ENCODE data around the gene TRAPPC13. TPM values are rescaled to one million over a fixed set of nuclear protein-coding genes. Genes with fewer than 3 reads are reported as not detected.

The TRAPPC13 gene
- total and polyA plus RNA-seq, 2 experiments from 2014 or later: 16.3 to 20.1 TPM

DNA sequence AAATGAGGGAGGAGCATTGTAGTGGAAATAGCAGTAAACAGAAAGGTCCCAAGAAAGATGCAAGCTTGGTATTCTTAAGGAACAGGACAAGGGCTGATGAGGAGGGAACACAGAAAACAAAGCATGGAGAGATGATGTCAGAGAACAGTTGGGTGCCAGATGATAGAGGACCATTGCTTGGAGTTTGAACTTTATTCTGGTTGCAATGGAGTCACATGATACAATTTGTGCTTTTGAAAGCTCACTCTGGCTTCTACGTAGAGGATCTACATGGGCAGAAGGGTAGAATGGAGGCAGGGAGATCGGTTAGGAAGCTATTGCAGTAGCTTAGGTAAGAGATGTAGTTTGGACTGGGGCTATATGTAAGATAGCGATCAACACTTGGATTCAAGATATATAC is 57.3 kb downstream of the TRAPPC13 start:
- Mint-ChIP-seq H3K4me3 (no peak overlapping the region), H3K27me3 (ENCODE audit: insufficient read depth, low read depth, poor library complexity) (no peaks in the 10 kb centered on the region), H3K4me1 (no peaks in the 10 kb centered on the region), H3K36me3 (ENCODE audit: low read depth) (peaks cover 21% of the 10 kb centered on the region), H3K27ac (no peak overlapping the region), H3K9me3 (no peaks in the 10 kb centered on the region)
- no peak for ATAC-seq
- TF ChIP-seq EZH2phosphoT487 (IDR thresholded peaks at IDR 0.05; ENCODE audit: unreplicated experiment) (no peak), EZH2 (IDR thresholded peaks at IDR 0.05; ENCODE audit: low read depth, unreplicated experiment) (no peak), CREB1 (CRISPR knock-in tag; IDR thresholded peaks at IDR 0.05; ENCODE audit: low read depth) (no peak), REST (IDR thresholded peaks at IDR 0.05; ENCODE audit: unreplicated experiment) (no peak), POLR2AphosphoS5 (IDR thresholded peaks at IDR 0.05; ENCODE audit: low read depth) (no peak), ZNF114 (CRISPR knock-in tag; IDR thresholded peaks at IDR 0.05) (no peak), ZNF331 (CRISPR knock-in tag; IDR thresholded peaks at IDR 0.05; ENCODE audit: low read depth) (no peak), NANOG (IDR thresholded peaks at IDR 0.05; ENCODE audit: borderline replicate concordance) (no peak), STAT1 (IDR thresholded peaks at IDR 0.05; ENCODE audit: unreplicated experiment) (no peak), JUNB (IDR thresholded peaks at IDR 0.05; ENCODE audit: unreplicated experiment) (no peak)
- TF ChIP-seq, protein P1, sequence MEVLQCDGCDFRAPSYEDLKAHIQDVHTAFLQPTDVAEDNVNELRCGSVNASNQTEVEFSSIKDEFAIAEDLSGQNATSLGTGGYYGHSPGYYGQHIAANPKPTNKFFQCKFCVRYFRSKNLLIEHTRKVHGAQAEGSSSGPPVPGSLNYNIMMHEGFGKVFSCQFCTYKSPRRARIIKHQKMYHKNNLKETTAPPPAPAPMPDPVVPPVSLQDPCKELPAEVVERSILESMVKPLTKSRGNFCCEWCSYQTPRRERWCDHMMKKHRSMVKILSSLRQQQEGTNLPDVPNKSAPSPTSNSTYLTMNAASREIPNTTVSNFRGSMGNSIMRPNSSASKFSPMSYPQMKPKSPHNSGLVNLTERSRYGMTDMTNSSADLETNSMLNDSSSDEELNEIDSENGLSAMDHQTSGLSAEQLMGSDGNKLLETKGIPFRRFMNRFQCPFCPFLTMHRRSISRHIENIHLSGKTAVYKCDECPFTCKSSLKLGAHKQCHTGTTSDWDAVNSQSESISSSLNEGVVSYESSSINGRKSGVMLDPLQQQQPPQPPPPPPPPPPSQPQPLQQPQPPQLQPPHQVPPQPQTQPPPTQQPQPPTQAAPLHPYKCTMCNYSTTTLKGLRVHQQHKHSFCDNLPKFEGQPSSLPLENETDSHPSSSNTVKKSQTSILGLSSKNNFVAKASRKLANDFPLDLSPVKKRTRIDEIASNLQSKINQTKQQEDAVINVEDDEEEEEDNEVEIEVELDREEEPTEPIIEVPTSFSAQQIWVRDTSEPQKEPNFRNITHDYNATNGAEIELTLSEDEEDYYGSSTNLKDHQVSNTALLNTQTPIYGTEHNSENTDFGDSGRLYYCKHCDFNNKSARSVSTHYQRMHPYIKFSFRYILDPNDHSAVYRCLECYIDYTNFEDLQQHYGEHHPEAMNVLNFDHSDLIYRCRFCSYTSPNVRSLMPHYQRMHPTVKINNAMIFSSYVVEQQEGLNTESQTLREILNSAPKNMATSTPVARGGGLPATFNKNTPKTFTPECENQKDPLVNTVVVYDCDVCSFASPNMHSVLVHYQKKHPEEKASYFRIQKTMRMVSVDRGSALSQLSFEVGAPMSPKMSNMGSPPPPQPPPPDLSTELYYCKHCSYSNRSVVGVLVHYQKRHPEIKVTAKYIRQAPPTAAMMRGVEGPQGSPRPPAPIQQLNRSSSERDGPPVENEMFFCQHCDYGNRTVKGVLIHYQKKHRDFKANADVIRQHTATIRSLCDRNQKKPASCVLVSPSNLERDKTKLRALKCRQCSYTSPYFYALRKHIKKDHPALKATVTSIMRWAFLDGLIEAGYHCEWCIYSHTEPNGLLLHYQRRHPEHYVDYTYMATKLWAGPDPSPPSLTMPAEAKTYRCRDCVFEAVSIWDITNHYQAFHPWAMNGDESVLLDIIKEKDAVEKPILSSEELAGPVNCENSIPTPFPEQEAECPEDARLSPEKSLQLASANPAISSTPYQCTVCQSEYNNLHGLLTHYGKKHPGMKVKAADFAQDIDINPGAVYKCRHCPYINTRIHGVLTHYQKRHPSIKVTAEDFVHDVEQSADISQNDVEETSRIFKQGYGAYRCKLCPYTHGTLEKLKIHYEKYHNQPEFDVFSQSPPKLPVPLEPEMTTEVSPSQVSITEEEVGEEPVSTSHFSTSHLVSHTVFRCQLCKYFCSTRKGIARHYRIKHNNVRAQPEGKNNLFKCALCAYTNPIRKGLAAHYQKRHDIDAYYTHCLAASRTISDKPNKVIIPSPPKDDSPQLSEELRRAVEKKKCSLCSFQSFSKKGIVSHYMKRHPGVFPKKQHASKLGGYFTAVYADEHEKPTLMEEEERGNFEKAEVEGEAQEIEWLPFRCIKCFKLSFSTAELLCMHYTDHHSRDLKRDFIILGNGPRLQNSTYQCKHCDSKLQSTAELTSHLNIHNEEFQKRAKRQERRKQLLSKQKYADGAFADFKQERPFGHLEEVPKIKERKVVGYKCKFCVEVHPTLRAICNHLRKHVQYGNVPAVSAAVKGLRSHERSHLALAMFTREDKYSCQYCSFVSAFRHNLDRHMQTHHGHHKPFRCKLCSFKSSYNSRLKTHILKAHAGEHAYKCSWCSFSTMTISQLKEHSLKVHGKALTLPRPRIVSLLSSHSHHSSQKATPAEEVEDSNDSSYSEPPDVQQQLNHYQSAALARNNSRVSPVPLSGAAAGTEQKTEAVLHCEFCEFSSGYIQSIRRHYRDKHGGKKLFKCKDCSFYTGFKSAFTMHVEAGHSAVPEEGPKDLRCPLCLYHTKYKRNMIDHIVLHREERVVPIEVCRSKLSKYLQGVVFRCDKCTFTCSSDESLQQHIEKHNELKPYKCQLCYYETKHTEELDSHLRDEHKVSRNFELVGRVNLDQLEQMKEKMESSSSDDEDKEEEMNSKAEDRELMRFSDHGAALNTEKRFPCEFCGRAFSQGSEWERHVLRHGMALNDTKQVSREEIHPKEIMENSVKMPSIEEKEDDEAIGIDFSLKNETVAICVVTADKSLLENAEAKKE (CRISPR knock-in tag; IDR thresholded peaks at IDR 0.05): no peak
- TF ChIP-seq, protein P2, sequence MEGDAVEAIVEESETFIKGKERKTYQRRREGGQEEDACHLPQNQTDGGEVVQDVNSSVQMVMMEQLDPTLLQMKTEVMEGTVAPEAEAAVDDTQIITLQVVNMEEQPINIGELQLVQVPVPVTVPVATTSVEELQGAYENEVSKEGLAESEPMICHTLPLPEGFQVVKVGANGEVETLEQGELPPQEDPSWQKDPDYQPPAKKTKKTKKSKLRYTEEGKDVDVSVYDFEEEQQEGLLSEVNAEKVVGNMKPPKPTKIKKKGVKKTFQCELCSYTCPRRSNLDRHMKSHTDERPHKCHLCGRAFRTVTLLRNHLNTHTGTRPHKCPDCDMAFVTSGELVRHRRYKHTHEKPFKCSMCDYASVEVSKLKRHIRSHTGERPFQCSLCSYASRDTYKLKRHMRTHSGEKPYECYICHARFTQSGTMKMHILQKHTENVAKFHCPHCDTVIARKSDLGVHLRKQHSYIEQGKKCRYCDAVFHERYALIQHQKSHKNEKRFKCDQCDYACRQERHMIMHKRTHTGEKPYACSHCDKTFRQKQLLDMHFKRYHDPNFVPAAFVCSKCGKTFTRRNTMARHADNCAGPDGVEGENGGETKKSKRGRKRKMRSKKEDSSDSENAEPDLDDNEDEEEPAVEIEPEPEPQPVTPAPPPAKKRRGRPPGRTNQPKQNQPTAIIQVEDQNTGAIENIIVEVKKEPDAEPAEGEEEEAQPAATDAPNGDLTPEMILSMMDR (conservative IDR thresholded peaks at IDR 0.05; ENCODE audit: low read depth in 2 of 2): no peak
- TF ChIP-seq, protein P3, sequence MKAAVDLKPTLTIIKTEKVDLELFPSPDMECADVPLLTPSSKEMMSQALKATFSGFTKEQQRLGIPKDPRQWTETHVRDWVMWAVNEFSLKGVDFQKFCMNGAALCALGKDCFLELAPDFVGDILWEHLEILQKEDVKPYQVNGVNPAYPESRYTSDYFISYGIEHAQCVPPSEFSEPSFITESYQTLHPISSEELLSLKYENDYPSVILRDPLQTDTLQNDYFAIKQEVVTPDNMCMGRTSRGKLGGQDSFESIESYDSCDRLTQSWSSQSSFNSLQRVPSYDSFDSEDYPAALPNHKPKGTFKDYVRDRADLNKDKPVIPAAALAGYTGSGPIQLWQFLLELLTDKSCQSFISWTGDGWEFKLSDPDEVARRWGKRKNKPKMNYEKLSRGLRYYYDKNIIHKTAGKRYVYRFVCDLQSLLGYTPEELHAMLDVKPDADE (IDR thresholded peaks at IDR 0.05): no peak
- no peaks in the 10 kb centered on the region for H3K79me2 ChIP-seq (replicated peaks; ENCODE audit: insufficient read depth)
- H3F3A ChIP-seq (replicated peaks; ENCODE audit: low read depth): no peaks in the 10 kb centered on the region
- no peak overlapping the region for H2AFZ ChIP-seq
- H3K4me3 ChIP-seq: no peak overlapping the region
- H4K20me1 ChIP-seq (replicated peaks; ENCODE audit: insufficient read depth): peaks cover 4% of the 10 kb centered on the region; the same call in 1 of the 2 replicates
- no peaks in the 10 kb centered on the region for H3K27me3 ChIP-seq (ENCODE audit: insufficient read depth)
- H3K9me2 ChIP-seq (ENCODE audit: insufficient read depth): no peaks in the 10 kb centered on the region
- H3K4me1 ChIP-seq (ENCODE audit: insufficient read depth): no peaks in the 10 kb centered on the region
- H3K36me3 ChIP-seq (ENCODE audit: insufficient read depth): peaks cover 7% of the 10 kb centered on the region; the same call in 1 of the 2 replicates
- DNase-seq (ENCODE audit: low spot score): no peak
- no peak overlapping the region for H3K4me2 ChIP-seq
- H3K27ac ChIP-seq (ENCODE audit: low read depth): no peak overlapping the region

All from GM23338 (cell line).